ENCODE results near the gene PLEKHJ1.

DNA sequence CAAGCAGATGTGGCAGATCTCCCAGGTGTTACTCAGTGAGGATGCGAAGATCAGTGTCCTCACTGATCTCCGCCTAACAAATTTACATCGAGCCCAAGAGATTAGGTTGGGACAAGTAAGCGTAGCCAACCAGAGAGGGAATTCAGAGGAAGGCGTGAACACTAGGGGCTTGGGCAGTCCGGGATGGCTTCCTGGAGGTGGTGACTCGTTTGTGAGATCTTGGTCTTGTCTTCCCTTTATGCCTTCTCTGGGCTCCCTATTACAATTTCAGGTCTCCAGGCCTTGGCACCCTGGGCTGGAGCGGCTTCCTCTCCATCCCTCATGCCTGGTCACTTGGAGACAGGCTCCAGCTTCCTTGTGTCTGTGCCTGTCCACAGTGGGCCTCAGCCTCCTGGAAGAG lies 6.7 kb upstream of the PLEKHJ1 start:
- TF ChIP-seq TAF1 (IDR thresholded peaks at IDR 0.05; ENCODE audit: borderline replicate concordance, low read depth, low read length) (no peak), POLR2AphosphoS5 (IDR thresholded peaks at IDR 0.05; ENCODE audit: low read depth, low read length) (no peak; the same call in 1 of the 2 replicates)
